ENCODE measurements around the gene SMIM23.

The SMIM23 gene

DNA sequence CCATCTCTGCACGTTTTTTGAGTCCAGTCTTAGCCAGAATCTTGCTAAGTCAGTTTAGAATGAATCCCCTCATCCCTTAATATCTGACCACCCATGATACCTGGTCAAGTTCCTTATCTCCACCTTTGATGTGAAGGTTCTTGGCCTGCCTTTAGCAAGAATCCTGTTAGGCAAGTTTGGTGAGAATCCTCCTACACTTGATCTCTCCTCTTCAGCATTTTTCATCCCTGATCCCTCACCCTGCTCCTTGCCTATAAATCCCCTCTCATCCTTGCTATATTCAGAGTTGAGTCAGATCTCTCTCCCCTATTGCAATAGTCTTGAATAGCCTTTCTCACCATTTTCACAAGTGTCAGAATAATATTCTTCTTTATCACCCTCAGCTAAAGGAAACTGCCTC, 31.0 kb downstream of the SMIM23 start:
- DNase-seq (ENCODE audit: low spot score), result no peak

DNA sequence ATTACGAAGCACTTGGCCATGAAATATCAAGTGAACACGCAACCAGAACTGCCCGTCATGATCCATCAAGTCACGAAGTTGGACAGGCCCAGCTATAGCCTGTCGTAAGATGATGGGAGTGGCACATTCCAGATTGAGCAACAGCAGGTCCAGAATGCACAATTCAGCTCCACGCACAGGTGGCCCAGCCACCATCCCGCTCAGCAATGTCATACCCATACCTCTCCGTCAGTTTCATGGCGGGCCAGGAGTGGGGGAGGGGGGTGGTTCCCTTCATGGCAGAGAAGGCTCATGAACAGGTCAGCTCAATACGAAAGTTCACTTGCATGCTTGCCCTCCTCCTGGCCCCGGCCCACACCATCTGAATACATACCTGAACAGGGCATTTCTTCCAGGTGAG, 34.9 kb downstream of the SMIM23 start:
- DNase-seq (ENCODE audit: low spot score), result no peak

DNA sequence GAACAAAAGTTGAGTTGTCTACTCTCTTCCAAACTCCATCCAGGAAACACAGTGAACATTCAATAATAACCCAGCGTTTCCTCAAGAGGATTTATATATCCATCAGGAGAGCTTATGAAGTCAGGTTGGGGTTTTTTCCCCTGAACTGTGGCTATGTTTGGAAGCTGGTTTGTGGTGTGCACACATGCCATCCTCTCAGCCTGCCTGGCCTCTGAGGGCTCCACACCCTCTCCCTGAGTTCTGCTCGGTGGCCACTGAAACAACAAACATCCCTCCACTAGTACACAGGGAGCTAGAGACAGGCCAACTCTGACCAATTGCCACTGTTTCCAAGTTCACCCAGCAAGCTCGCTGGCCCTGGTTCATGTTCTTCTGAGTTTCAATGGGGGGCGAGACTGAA, 35.7 kb downstream of the SMIM23 start:
- DNase-seq (ENCODE audit: low spot score), result no peak

DNA sequence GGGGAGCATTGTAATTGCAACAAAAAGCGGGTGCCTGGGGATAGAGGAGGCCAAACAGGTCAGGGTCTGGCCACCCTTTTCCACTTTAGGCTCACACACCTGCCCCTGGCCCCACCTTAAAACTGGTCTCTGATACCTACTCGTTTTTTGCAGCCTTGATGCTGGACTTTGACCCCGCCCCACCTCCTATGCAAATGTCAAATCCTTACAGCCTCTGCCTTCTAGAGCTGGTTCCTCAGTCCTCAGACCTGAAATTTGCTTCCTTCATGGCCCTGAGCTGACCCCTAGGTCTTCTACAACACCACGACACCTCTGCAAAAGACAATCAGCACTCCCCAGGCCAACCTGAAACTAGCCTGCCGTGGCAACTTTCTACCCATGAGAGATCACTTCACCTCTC, 37.7 kb downstream of the SMIM23 start:
- DNase-seq (ENCODE audit: low spot score), result no peak

DNA sequence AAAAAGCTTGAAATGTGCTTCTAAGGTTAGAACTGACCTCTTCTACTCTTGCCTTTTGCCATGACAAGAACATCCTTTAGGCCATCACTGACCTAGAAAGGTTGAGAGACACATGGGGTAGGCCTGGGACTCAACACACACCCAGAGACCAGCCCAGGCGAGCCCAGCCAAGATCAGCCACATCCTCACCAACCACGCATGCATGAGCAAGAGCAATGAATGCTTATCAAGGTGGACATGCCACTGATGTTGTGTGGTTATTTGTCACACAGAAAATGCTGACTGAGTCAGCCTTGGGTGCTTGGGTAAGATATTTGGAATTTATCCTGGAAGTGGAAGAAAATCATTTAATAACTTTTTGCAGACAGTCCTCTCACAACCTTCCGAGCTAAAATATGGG, 39.4 kb downstream of the SMIM23 start:
- DNase-seq (ENCODE audit: low spot score), result no peak

DNA sequence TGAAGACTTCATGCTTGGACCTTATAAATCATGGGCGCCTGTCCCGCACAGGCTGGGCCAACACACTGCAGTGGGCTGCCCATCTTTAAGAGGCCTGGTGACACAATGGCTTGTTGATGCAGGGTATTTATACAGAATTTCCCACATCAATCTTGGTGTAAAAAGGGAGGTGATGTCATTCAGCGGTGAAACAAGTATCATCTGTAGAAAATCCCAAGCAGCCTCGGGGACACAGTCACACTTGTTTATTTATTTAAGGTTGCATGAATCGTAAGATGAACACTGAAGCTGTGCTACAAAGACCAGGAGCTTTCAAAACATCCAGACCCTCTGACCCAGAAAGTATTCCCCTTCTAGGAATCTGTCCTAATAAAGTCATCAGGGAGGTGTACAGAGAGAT, 40.5 kb downstream of the SMIM23 start:
- no peak for DNase-seq (ENCODE audit: low spot score)

DNA sequence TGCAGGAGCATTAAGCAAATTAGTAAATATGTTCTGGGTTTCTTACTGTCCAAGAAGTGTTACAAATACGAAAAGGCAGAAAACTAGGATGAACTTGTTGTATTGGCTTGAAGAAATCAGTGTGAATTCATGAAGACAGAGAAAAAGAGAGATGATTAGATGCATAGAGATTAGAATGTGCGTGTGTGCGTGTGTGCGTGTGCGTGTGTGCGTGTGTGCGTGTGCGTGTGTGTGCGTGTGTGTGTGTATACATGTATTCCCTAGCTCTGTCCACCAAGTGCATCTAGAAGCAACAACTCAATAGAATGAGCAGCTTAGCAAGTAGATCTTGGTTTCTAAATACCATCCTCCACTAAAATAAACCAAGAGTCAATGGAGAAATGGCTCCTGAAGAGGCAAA, 41.5 kb downstream of the SMIM23 start:
- no peak for DNase-seq (ENCODE audit: low spot score)

DNA sequence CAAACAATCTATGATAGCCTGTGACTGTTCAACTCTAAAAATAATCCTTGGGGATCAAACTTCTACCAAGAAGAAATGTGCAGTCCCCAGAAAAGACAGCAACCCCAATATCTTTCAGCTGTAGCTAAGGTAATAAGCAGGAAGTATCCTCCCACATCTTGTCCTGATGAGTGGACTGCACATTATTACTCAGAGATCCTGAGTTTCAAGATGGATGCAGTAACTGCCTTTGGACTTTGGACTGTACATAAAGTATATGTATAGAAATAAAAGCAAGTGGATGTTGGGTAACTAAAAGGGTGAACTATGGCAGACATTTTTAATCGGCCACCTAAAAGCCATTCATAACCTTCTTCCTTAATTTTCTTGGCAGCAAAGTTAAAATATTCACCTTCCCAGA, 45.1 kb downstream of the SMIM23 start:
- no peak for DNase-seq (ENCODE audit: low spot score)

DNA sequence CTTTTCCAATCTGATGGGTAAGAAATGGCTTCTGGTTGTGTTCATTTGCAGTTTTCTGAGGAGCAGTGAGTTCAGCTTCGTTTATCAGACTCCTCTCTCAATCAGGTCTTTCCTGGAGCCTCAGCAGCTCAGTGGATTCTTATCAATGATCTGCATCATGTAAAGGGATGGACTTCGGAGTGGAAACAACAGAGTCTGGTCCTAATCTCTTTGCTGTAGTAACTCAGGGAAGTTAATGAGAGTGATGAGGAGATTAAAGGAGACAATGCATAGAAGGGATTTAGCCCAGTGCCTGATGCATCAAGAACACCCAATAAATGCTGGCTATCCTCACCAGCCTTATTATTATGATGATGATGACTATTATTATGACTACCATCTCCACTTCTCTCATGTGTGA, 47.2 kb downstream of the SMIM23 start:
- DNase-seq (ENCODE audit: low spot score), result no peak

DNA sequence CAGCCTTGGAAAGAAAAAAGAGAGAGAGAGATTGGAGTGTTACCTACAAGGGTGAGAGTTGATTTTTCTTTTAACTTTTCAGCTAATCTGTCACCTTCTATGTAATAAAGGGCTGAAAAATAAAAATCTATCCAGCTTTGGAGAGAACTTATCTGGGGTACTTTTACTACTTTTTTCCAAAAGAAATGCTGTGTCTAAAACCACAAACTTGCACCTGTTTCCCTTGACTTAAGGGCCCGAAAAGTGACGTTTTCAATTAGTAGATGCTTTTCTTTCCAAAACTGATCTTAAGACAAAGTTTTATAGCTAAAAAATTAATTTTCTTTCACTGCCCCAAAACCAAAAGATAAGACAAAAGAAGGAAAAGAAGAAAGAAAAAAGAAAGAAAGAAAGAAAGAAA, 48.8 kb downstream of the SMIM23 start:
- no peak for DNase-seq (ENCODE audit: low spot score)

DNA sequence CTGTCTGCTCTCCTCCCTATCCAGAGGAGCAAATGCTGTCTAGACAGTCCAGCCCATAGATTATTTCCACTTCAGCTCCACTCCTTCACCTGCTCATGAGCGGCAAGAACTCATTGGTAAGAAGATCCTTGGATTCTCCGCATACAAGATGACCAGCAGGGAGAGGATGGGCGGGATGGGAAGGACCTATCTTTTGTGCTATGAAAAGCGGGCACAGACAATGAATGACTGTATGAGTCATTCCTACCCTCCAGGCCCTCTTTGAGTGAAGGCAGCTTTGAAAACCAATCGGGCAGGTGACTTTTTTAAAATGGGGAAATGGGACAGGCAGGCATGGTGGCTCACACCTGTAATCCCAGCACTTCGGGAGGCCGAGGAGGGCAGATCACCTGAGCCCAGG, 49.4 kb downstream of the SMIM23 start:
- no peak for DNase-seq (ENCODE audit: low spot score)

DNA sequence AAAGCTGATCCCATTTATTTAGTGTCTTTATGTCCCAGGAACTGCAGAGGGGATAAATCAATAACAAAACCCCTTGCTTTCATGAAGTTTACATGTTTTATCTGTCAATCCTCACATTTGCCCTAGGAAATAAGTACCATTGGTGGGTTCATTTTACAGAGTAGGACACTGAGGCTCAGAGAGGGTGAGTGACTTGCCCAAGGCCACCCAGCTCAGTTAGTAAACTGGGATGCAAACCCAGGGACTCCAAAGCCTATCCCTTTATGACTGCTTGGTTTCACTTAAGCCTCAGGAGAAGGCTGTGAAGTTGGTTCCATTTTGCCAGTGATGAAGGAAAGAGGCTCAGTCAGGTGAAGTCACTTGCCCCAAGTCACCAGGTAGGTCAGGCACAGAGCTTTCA, 51.9 kb downstream of the SMIM23 start:
- no peak for DNase-seq (ENCODE audit: low spot score)

DNA sequence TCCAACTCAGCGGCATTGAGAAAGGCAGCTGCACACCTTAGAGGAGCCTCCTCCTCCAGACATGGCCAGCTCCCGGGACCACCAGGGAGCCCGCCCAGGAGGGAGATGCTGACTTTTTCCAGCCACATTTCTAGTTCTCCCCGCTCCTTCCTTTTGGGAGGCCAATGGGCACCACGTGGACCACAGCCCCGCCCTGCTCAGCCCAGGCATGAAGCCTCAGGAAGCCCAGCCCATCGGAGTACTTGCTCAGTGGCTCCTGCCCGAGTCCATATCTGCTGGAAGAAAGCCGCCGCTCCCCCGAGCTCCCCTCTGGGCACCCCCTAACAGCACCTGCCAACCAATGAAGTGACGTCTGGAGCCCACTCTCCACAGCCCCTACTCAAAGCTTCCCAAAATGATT, 52.4 kb downstream of the SMIM23 start:
- no peak for DNase-seq (ENCODE audit: low spot score)

DNA sequence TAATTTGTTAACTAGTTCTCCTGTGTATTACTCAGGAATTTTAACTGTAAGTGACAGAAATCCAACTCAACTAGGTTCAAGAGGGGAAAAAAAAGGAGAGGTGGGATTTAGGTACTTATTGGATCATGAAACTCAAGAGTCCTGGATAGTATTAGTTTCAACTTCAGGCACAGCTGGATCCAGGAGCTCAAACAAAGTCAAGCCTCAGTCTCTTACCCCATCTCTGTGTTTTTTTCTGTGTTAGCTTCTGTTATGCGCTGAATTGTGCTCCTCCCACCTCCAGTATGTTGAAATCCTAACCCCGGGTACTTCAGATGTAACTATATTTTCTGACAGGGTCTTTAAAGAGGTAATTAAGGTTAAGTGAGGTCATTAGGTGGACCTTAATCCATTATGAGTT, 53.5 kb downstream of the SMIM23 start:
- no peak for DNase-seq (ENCODE audit: low spot score)

DNA sequence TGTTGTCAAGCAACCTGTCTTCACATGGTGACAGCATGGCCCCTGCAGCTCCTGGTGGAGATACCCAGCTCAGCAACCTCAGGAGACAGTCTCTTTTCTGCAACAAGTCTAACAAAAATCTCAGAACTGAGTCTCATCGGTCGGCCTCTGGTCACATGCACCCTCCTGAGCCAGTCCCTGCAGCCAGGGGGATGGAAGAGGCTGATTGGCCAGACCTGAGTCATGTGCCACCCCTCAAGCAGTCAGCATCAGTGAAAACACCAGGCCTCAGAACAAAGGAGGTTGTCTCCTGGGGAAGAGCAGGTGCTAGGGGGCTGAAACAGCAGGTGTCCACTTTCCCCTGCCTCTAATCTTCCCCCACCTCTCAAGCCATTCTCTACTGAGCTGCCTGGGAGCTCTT, 54.4 kb downstream of the SMIM23 start:
- DNase-seq (ENCODE audit: low spot score), result no peak

Measured in CD4-positive, alpha-beta T cell treated with Interleukin-15 for 4 hours (primary cell).